OCI-LY1 (cell line): ENCODE data around the gene LAMA5.

Source experiments
- CTCF ChIP-seq: fragments of 200-600 bp; sonication (generic), shearing (Covaris generic); IDR thresholded peaks from 2 replicates; pipeline ENCODE4 v1.5.1; 2017; ENCODE audit warnings: mild to moderate bottlenecking, antibody characterized with exemption, low read length, moderate library complexity, mixed read lengths
- EZH2 ChIP-seq: fragments of 200-600 bp; sonication (generic), shearing (Covaris generic); IDR thresholded peaks from 2 replicates; pipeline ENCODE4 v1.8.0; 2017; ENCODE audit warnings: borderline replicate concordance, mixed run types, mild to moderate bottlenecking, antibody characterized with exemption, low read length, moderate library complexity, mixed read lengths

DNA sequence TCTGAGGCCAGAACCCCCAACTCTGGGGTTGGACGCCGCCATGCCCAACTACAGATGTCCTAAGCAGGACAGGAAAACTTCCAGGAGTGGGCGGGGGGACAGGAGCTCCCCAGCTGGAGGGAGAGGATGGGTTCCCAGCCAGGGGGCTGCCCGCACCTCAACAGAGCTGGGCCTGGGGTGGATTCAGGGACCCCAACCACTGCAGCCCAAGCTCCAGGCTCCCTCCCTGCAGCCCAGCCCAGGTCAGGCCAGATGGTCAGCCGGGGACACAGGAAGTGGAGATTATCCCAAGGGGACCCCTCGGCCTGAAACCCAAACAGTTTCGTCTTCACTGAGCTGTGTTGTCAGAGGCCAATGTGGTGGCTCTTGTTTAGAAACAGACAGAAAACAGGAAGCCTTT lies 9.4 kb downstream of the LAMA5 start:
- TF ChIP-seq CTCF (no peak), EZH2 (no peak)
